HepG2 (cell line): Measurements from ENCODE around the gene COL18A1. TPM values are rescaled to one million over a fixed set of nuclear protein-coding genes. Genes with fewer than 3 reads are reported as not detected.

Experiments
- BCL6 ChIP-seq: IDR thresholded peaks from 2 replicates; pipeline ENCODE4 v1.6.1; 2016; ENCODE audit warnings: missing genetic modification reagents, missing compliant biosample characterization
- NONO ChIP-seq, 2 experiments: fragments of 450-650 bp in 1 of 2; sonication (generic) in 1 of 2; formaldehyde crosslinking in 1 of 2; IDR thresholded peaks in 1 of 2; conservative IDR thresholded peaks in 1 of 2; 2 replicates each; pipeline versions ENCODE4 v1.6.1 to v1.8.0; 2017 to 2022; ENCODE audit warnings: mild to moderate bottlenecking in 1 of 2, missing genetic modification reagents in 1 of 2, moderate library complexity in 1 of 2
- RBAK ChIP-seq: sonication (generic); formaldehyde crosslinking; IDR thresholded peaks from 2 replicates; pipeline ENCODE4 v1.5.1; 2020; ENCODE audit warnings: mild to moderate bottlenecking, missing genetic modification reagents
- SATB2 ChIP-seq: sonication (generic); formaldehyde crosslinking; IDR thresholded peaks from 2 replicates; pipeline ENCODE4 v1.5.0; 2020; ENCODE audit warnings: missing genetic modification reagents
- SNAPC4 ChIP-seq: sonication (generic); formaldehyde crosslinking; IDR thresholded peaks from 2 replicates; pipeline ENCODE4 v1.4.0; 2020; ENCODE audit warnings: mild to moderate bottlenecking, missing genetic modification reagents
- STAG1 ChIP-seq: sonication (generic); formaldehyde crosslinking; IDR thresholded peaks from 2 replicates; pipeline ENCODE4 v1.4.0; 2020; ENCODE audit warnings: missing genetic modification reagents
- TBX3 ChIP-seq: fragments of 450-650 bp; IDR thresholded peaks from 2 replicates; pipeline ENCODE4 v1.6.1; 2017; ENCODE audit warnings: antibody characterized with exemption, mild to moderate bottlenecking, inconsistent platforms, borderline replicate concordance
- ZNF225 ChIP-seq: sonication (generic); formaldehyde crosslinking; IDR thresholded peaks from 2 replicates; pipeline ENCODE4 v1.4.0; 2020; ENCODE audit warnings: mild to moderate bottlenecking, missing genetic modification reagents
- ZNF414 ChIP-seq: sonication (generic); formaldehyde crosslinking; IDR thresholded peaks from 2 replicates; pipeline ENCODE4 v1.5.0; 2020; ENCODE audit warnings: missing genetic modification reagents
- ZNF501 ChIP-seq: sonication (generic); formaldehyde crosslinking; IDR thresholded peaks from 2 replicates; pipeline ENCODE4 v1.5.1; 2020; ENCODE audit warnings: mild to moderate bottlenecking, moderate library complexity, missing genetic modification reagents
- ZNF543 ChIP-seq: sonication (generic); formaldehyde crosslinking; IDR thresholded peaks from 2 replicates; pipeline ENCODE4 v1.4.0; 2020; ENCODE audit warnings: mild to moderate bottlenecking, missing genetic modification reagents
- ZNF552 ChIP-seq: sonication (generic); formaldehyde crosslinking; IDR thresholded peaks from 2 replicates; pipeline ENCODE4 v1.9.0; 2022; ENCODE audit warnings: missing genetic modification reagents, mild to moderate bottlenecking, borderline replicate concordance
- ZNF687 ChIP-seq: sonication (generic); formaldehyde crosslinking; IDR thresholded peaks from 2 replicates; pipeline ENCODE4 v1.5.1; 2020; ENCODE audit warnings: mild to moderate bottlenecking, missing genetic modification reagents, moderate library complexity
- ZNF768 ChIP-seq: sonication (generic); formaldehyde crosslinking; IDR thresholded peaks from 2 replicates; pipeline ENCODE4 v1.4.0; 2020; ENCODE audit warnings: missing genetic modification reagents
- ZNF790 ChIP-seq: sonication (generic); formaldehyde crosslinking; IDR thresholded peaks from 2 replicates; pipeline ENCODE4 v1.8.0; 2022; ENCODE audit warnings: missing genetic modification reagents, mild to moderate bottlenecking, borderline replicate concordance
- polyA plus RNA-seq, 8 experiments: library from polyadenylated mRNA; depleted of rRNA in 3 of 8; stranded (reverse) in 7 of 8; unstranded in 1 of 8; fragments of >200 nt; fragmentation: Illumina TruSeq in 4 of 8; extraction: Trizol in 4 of 8; gene quantifications; 2 replicates each; pipeline versions ENCODE4 v1.2.1 to v1.2.3, GENCODE V29; 2011 to 2016; ENCODE audit warnings: low read depth in 4 of 8, missing spikeins in 1 of 8, mixed read lengths in 1 of 8; ENCODE audit not compliant: insufficient read depth in 1 of 8
- total RNA-seq, 5 experiments: library from RNA; depleted of rRNA; stranded (reverse); fragments of >200 nt; fragmentation: Illumina TruSeq; extraction: Trizol; gene quantifications; 2 replicates each; pipeline ENCODE4 v1.2.3, GENCODE V29; 2016; ENCODE audit warnings: low read depth in 1 of 5
- TF ChIP-seq, protein P1 (sequence below): sonication (generic); formaldehyde crosslinking; IDR thresholded peaks from 2 replicates; pipeline ENCODE4 v1.4.0; 2020; ENCODE audit warnings: missing genetic modification reagents

Gene COL18A1
- total and polyA plus RNA-seq, 2 of the 13 experiments (the other 11 are each of a cell fraction or from before 2014, with no cell fraction given) = 79.0 to 102 TPM

- TF ChIP-seq, protein P1, sequence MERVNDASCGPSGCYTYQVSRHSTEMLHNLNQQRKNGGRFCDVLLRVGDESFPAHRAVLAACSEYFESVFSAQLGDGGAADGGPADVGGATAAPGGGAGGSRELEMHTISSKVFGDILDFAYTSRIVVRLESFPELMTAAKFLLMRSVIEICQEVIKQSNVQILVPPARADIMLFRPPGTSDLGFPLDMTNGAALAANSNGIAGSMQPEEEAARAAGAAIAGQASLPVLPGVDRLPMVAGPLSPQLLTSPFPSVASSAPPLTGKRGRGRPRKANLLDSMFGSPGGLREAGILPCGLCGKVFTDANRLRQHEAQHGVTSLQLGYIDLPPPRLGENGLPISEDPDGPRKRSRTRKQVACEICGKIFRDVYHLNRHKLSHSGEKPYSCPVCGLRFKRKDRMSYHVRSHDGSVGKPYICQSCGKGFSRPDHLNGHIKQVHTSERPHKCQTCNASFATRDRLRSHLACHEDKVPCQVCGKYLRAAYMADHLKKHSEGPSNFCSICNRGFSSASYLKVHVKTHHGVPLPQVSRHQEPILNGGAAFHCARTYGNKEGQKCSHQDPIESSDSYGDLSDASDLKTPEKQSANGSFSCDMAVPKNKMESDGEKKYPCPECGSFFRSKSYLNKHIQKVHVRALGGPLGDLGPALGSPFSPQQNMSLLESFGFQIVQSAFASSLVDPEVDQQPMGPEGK (CRISPR knock-in tag) = peak; percentile 74
- TF ChIP-seq RBAK (CRISPR knock-in tag) (peak; percentile 30; the same call in 1 of the 2 replicates), ZNF552 (CRISPR knock-in tag) (no peak), SATB2 (no peak), ZNF414 (0 out of 2 replicates have a peak, but pooled peaks have one; percentile 33), ZNF687 (CRISPR knock-in tag) (peak; percentile 91), NONO (IDR thresholded peaks at IDR 0.05) (no peak), NONO (CRISPR knock-in tag; conservative IDR thresholded peaks at IDR 0.05) (0 out of 2 replicates have a peak, but pooled peaks have one; percentile 12), STAG1 (CRISPR knock-in tag) (peak; percentile 53), TBX3 (no peak), ZNF501 (CRISPR knock-in tag) (peak; percentile 39; the same call in 1 of the 2 replicates), ZNF543 (CRISPR knock-in tag) (0 out of 2 replicates have a peak, but pooled peaks have one; percentile 22), ZNF790 (CRISPR knock-in tag) (no peak), BCL6 (no peak), ZNF768 (CRISPR knock-in tag) (peak; percentile 55; the same call in 1 of the 2 replicates), ZNF225 (CRISPR knock-in tag) (peak; percentile 49; the same call in 1 of the 2 replicates), SNAPC4 (no peak)
Measured at GRCh38 chr21:45383615-45384201, 21.3 kb upstream of the COL18A1 start (continued).
